K562 (cell line): Measurements from ENCODE around the gene MARCHF3. TPM values are rescaled to one million over a fixed set of nuclear protein-coding genes. Genes with fewer than 3 reads are reported as not detected.
A peak's percentile ranks its signal among the peaks of the same experiment; 100 is the strongest.

ENCODE experiments used
- ARID1B ChIP-seq: fragments of 450-650 bp; IDR thresholded peaks from 2 replicates; pipeline ENCODE4 v1.6.1; 2016; ENCODE audit warnings: antibody characterized with exemption, mild to moderate bottlenecking, inconsistent platforms
- BCOR ChIP-seq: fragments of 450-650 bp; IDR thresholded peaks from 2 replicates; pipeline ENCODE4 v1.6.1; 2016
- CBX2 ChIP-seq: fragments of 200-600 bp; sonication (generic); IDR thresholded peaks from one replicate; pipeline ENCODE4 v1.6.1; 2012; ENCODE audit warnings: mild to moderate bottlenecking, low read length, inconsistent platforms; ENCODE audit not compliant: insufficient read depth, poor library complexity, severe bottlenecking
- ESRRA ChIP-seq: fragments of 450-650 bp; IDR thresholded peaks from 2 replicates; pipeline ENCODE4 v1.6.1; 2014; ENCODE audit warnings: low read depth, mild to moderate bottlenecking, moderate library complexity, borderline replicate concordance
- FIP1L1 ChIP-seq: fragments of 200-400 bp; formaldehyde crosslinking; IDR thresholded peaks from 2 replicates; pipeline ENCODE4 v1.6.1; 2018; ENCODE audit warnings: mild to moderate bottlenecking, low read depth, low read length; ENCODE audit not compliant: poor library complexity, severe bottlenecking
- FOSL1 ChIP-seq: fragments of 200-800 bp; sonication (Bioruptor generic); conservative IDR thresholded peaks from 2 replicates; pipeline ENCODE4 v1.6.1; 2016; ENCODE audit warnings: missing genetic modification characterization, missing compliant biosample characterization
- FOXA3 ChIP-seq, 2 experiments: fragments of 450-650 bp in 1 of 2; sonication (generic) in 1 of 2; formaldehyde crosslinking; IDR thresholded peaks in 1 of 2; conservative IDR thresholded peaks in 1 of 2; 2 replicates each; pipeline versions ENCODE4 v1.4.0 to v1.8.0; 2020 to 2022; ENCODE audit warnings: mild to moderate bottlenecking in 2 of 2, missing genetic modification reagents in 1 of 2
- FOXK2 ChIP-seq, 2 experiments: fragments of 450-650 bp; IDR thresholded peaks in 1 of 2; conservative IDR thresholded peaks in 1 of 2; 2 replicates each; pipeline ENCODE4 v1.6.1; 2016; ENCODE audit warnings: low read depth in 2 of 2, mild to moderate bottlenecking in 1 of 2
- HMG20A ChIP-seq: fragments of 450-650 bp; formaldehyde crosslinking; conservative IDR thresholded peaks from 2 replicates; pipeline ENCODE4 v1.4.0; 2020; ENCODE audit warnings: mild to moderate bottlenecking, mixed read lengths
- HNRNPL ChIP-seq: fragments of 200-400 bp; formaldehyde crosslinking; IDR thresholded peaks from 2 replicates; pipeline ENCODE4 v1.6.1; 2017; ENCODE audit warnings: low read depth, mild to moderate bottlenecking, low read length
- ILF3 ChIP-seq: fragments of 450-650 bp; IDR thresholded peaks from 2 replicates; pipeline ENCODE4 v1.6.1; 2018; ENCODE audit warnings: antibody characterized with exemption, mild to moderate bottlenecking, moderate library complexity, borderline replicate concordance
- KAT7 ChIP-seq: sonication (generic); formaldehyde crosslinking; IDR thresholded peaks from 2 replicates; pipeline ENCODE4 v1.8.0; 2022; ENCODE audit warnings: missing genetic modification reagents, mild to moderate bottlenecking, borderline replicate concordance
- NFRKB ChIP-seq: fragments of 450-650 bp; IDR thresholded peaks from 2 replicates; pipeline ENCODE4 v1.6.1; 2016; ENCODE audit warnings: low read depth
- NKRF ChIP-seq: fragments of 450-650 bp; IDR thresholded peaks from 2 replicates; pipeline ENCODE4 v1.6.1; 2016; ENCODE audit warnings: borderline replicate concordance
- POLR2B ChIP-seq: fragments of 450-650 bp; IDR thresholded peaks from 2 replicates; pipeline ENCODE4 v1.6.1; 2018; ENCODE audit warnings: low read depth; ENCODE audit not compliant: partially characterized antibody
- RFX5 ChIP-seq: IDR thresholded peaks from 2 replicates; pipeline ENCODE4 v1.6.1; 2011; ENCODE audit warnings: low read depth, mild to moderate bottlenecking, improper control_type of control experiment, low read length
- SRSF1 ChIP-seq: fragments of 200-400 bp; formaldehyde crosslinking; IDR thresholded peaks from 2 replicates; pipeline ENCODE4 v1.6.1; 2017; ENCODE audit warnings: mild to moderate bottlenecking, low read depth, low read length, moderate library complexity
- TBL1XR1 ChIP-seq, 2 experiments: IDR thresholded peaks; 2 replicates each; pipeline ENCODE4 v1.6.1; 2012; ENCODE audit warnings: improper control_type of control experiment in 2 of 2, low read length in 2 of 2, mild to moderate bottlenecking in 1 of 2
- U2AF2 ChIP-seq: fragments of 200-400 bp; formaldehyde crosslinking; optimal IDR thresholded peaks from 2 replicates; pipeline ENCODE3; 2017; ENCODE audit warnings: low read depth, mild to moderate bottlenecking, low read length
- USF1 ChIP-seq: sonication (generic); formaldehyde crosslinking; IDR thresholded peaks from 2 replicates; pipeline ENCODE4 v1.9.0; 2022; ENCODE audit warnings: mild to moderate bottlenecking, missing genetic modification reagents
- YY1 ChIP-seq, 3 experiments: IDR thresholded peaks; 2 replicates each; pipeline ENCODE4 v1.6.1; 2011; ENCODE audit warnings: low read length in 2 of 3, mild to moderate bottlenecking in 2 of 3, moderate library complexity in 2 of 3, borderline replicate concordance in 1 of 3, control low read depth in 1 of 3, low read depth in 1 of 3; ENCODE audit not compliant: insufficient read depth in 3 of 3, insufficient replicate concordance in 2 of 3, control insufficient read depth in 1 of 3, insufficient read length in 1 of 3; ENCODE audit errors: extremely low read depth in 1 of 3
- ZFP36 ChIP-seq: fragments of 150-350 bp; IDR thresholded peaks from 2 replicates; pipeline ENCODE4 v1.6.1; 2018; ENCODE audit warnings: low read length, low read depth; ENCODE audit not compliant: partially characterized antibody
- ZNF133 ChIP-seq: fragments of 250-450 bp; sonication (Bioruptor Pico); IDR thresholded peaks from 2 replicates; pipeline ENCODE4 v1.4.0; 2020; ENCODE audit warnings: mild to moderate bottlenecking
- ZNF507 ChIP-seq: conservative IDR thresholded peaks from 2 replicates; pipeline ENCODE4 v1.6.1; 2017; ENCODE audit warnings: missing genetic modification characterization, missing compliant biosample characterization
- ZNF668 ChIP-seq: fragments of 250-450 bp; sonication (Bioruptor Pico); IDR thresholded peaks from 2 replicates; pipeline ENCODE4 v1.8.0; 2022; ENCODE audit warnings: mild to moderate bottlenecking, inconsistent platforms
- polyA plus RNA-seq, 8 experiments: library from polyadenylated mRNA; depleted of rRNA in 4 of 8; stranded (reverse) in 5 of 8; unstranded in 3 of 8; fragments of >200 nt; fragmentation: Nextera tagmentation in 2 of 8; fragmentation: Illumina TruSeq in 1 of 8; extraction: Ambion mirVana in 2 of 8; extraction: Trizol in 1 of 8; gene quantifications; 2 replicates each; pipeline versions ENCODE4 v1.2.1 to v1.2.3, GENCODE V29; 2011 to 2014; ENCODE audit warnings: inconsistent platforms in 1 of 8, missing spikeins in 1 of 8
- total RNA-seq, 7 experiments: library from RNA; depleted of rRNA in 6 of 7; stranded (reverse); fragments of >200 nt in 6 of 7; fragmentation: Illumina TruSeq in 2 of 7; extraction: Trizol in 2 of 7; gene quantifications; 2 replicates each; pipeline versions ENCODE4 v1.2.1 to v1.2.3, GENCODE V29; 2011 to 2021; ENCODE audit warnings: low replicate concordance in 1 of 7
- TF ChIP-seq, protein P1 (sequence below): fragments of 250-450 bp; sonication (Bioruptor Pico); IDR thresholded peaks from 2 replicates; pipeline ENCODE4 v1.8.0; 2022; ENCODE audit warnings: moderate library complexity, mild to moderate bottlenecking, inconsistent platforms

MARCHF3 gene
- total and polyA plus RNA-seq, 9 of the 15 experiments (the other 6 are each of a cell fraction or from before 2014, with no cell fraction given) = 5.6 to 37.4 (median 16.5) TPM

GRCh38 chr5:126998201-126998631, 32.1 kb downstream of the MARCHF3 start (continued):
- no peak for TF ChIP-seq YY1 (IDR thresholded peaks at IDR 0.05; ENCODE audit: borderline replicate concordance in 1 of 3, control insufficient read depth in 1 of 3, extremely low read depth in 1 of 3, insufficient read depth in 3 of 3, insufficient read length in 1 of 3, insufficient replicate concordance in 2 of 3, low read depth in 1 of 3, low read length in 2 of 3)
- TF ChIP-seq SRSF1 = no peak
- no peak for TF ChIP-seq ZNF668
- TF ChIP-seq KAT7 (CRISPR knock-in tag) = no peak
- peak in 1 of 2 experiments; percentile 49; a peak in 2 of 4 replicates for TF ChIP-seq FOXK2 (conservative IDR thresholded peaks at IDR 0.05 in 1 of 2, IDR thresholded peaks at IDR 0.05 in 1 of 2; ENCODE audit: low read depth in 2 of 2)
- TF ChIP-seq RFX5 = no peak
- TF ChIP-seq ZNF133 (CRISPR knock-in tag) = no peak
- no peak for TF ChIP-seq ILF3
- TF ChIP-seq, protein P1, sequence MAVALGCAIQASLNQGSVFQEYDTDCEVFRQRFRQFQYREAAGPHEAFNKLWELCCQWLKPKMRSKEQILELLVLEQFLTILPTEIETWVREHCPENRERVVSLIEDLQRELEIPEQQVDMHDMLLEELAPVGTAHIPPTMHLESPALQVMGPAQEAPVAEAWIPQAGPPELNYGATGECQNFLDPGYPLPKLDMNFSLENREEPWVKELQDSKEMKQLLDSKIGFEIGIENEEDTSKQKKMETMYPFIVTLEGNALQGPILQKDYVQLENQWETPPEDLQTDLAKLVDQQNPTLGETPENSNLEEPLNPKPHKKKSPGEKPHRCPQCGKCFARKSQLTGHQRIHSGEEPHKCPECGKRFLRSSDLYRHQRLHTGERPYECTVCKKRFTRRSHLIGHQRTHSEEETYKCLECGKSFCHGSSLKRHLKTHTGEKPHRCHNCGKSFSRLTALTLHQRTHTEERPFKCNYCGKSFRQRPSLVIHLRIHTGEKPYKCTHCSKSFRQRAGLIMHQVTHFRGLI (CRISPR knock-in tag) = no peak
- peak; percentile 81 to 92 for TF ChIP-seq FOXA3 (CRISPR knock-in tag; conservative IDR thresholded peaks at IDR 0.05 in 1 of 2, IDR thresholded peaks at IDR 0.05 in 1 of 2)
- TF ChIP-seq HNRNPL = no peak
- TF ChIP-seq ESRRA = no peak; the same call in 1 of the 2 replicates
- no peak for TF ChIP-seq ZFP36
- no peak for TF ChIP-seq NKRF
- TF ChIP-seq HMG20A (CRISPR knock-in tag) = no peak
- TF ChIP-seq FIP1L1 = no peak
- TF ChIP-seq U2AF2 = no peak
- peak; percentile 47 for TF ChIP-seq FOSL1 (tag)
- TF ChIP-seq BCOR = no peak
- no peak for TF ChIP-seq USF1 (CRISPR knock-in tag)
- no peak; a peak in 1 of 4 replicates for TF ChIP-seq TBL1XR1 (IDR thresholded peaks at IDR 0.05; ENCODE audit: low read length in 2 of 2)
- TF ChIP-seq POLR2B = no peak
- 0 out of 2 replicates have a peak, but pooled peaks have one; percentile 63 for TF ChIP-seq NFRKB
- peak; percentile 90 for TF ChIP-seq ARID1B
- TF ChIP-seq CBX2 = no peak
- TF ChIP-seq ZNF507 (tag) = no peak
